ENCODE data around the gene PRDM16.

DNA sequence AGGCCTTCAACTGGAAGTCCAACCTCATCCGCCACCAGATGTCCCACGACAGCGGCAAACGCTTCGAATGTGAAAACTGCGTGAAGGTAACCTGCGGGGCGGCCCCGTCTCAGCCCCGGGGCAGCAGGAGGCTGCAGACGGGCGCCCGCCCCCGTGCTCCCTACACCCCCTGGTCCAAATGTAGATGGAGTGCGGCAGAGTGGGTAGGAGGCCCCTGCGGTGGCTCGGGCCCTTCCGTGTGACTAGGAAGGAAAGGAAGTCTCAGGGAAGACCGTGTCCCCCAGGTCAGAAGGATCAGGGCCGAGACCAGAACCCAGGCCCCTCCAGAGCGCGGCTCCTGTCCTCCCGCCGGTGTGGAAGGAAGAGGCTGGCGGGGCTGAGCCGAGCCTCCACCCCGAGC, 335.8 kb downstream of the PRDM16 start:
- TF ChIP-seq, protein P1, sequence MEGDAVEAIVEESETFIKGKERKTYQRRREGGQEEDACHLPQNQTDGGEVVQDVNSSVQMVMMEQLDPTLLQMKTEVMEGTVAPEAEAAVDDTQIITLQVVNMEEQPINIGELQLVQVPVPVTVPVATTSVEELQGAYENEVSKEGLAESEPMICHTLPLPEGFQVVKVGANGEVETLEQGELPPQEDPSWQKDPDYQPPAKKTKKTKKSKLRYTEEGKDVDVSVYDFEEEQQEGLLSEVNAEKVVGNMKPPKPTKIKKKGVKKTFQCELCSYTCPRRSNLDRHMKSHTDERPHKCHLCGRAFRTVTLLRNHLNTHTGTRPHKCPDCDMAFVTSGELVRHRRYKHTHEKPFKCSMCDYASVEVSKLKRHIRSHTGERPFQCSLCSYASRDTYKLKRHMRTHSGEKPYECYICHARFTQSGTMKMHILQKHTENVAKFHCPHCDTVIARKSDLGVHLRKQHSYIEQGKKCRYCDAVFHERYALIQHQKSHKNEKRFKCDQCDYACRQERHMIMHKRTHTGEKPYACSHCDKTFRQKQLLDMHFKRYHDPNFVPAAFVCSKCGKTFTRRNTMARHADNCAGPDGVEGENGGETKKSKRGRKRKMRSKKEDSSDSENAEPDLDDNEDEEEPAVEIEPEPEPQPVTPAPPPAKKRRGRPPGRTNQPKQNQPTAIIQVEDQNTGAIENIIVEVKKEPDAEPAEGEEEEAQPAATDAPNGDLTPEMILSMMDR (conservative IDR thresholded peaks at IDR 0.05; ENCODE audit: low read length), result no peak
- no peak for TF ChIP-seq EZH2phosphoT487 (IDR thresholded peaks at IDR 0.05; ENCODE audit: borderline replicate concordance)
